Measurements from ENCODE around the gene METTL9.

DNA sequence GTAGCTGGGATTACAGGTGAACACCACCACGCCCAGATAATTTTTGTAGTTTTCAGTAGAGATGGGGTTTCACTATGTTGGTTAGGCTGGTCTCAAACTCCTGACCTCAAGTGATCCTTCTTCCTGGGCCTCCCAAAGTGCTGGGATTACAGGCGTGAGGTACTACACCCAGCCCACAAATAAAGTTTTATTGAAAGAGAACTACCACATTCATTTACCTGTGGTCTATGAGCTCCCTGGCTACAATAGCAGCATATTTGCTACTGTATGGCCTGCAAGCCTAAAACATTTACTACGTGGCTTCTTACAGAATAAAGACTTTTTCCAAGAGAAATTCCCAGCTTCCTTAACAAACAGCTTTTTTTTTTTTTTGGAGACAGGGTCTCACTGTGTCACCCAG, 3.4 kb downstream of the METTL9 start:
- TF ChIP-seq RAD21 (IDR thresholded peaks at IDR 0.05) (no peak), JUND (IDR thresholded peaks at IDR 0.05) (no peak), SP1 (IDR thresholded peaks at IDR 0.05) (no peak), YY1 (IDR thresholded peaks at IDR 0.05) (no peak), EGR1 (IDR thresholded peaks at IDR 0.05; ENCODE audit: low read depth in 2 of 2) (no peak), GABPA (IDR thresholded peaks at IDR 0.05 in 1 of 2, conservative IDR thresholded peaks at IDR 0.05 in 1 of 2) (no peak), TAF1 (conservative IDR thresholded peaks at IDR 0.05) (no peak), RXRA (IDR thresholded peaks at IDR 0.05) (no peak), FOXA1 (IDR thresholded peaks at IDR 0.05) (no peak), HNF4G (IDR thresholded peaks at IDR 0.05) (no peak)
- TF ChIP-seq, protein P1, sequence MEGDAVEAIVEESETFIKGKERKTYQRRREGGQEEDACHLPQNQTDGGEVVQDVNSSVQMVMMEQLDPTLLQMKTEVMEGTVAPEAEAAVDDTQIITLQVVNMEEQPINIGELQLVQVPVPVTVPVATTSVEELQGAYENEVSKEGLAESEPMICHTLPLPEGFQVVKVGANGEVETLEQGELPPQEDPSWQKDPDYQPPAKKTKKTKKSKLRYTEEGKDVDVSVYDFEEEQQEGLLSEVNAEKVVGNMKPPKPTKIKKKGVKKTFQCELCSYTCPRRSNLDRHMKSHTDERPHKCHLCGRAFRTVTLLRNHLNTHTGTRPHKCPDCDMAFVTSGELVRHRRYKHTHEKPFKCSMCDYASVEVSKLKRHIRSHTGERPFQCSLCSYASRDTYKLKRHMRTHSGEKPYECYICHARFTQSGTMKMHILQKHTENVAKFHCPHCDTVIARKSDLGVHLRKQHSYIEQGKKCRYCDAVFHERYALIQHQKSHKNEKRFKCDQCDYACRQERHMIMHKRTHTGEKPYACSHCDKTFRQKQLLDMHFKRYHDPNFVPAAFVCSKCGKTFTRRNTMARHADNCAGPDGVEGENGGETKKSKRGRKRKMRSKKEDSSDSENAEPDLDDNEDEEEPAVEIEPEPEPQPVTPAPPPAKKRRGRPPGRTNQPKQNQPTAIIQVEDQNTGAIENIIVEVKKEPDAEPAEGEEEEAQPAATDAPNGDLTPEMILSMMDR (IDR thresholded peaks at IDR 0.05; ENCODE audit: low read depth, low read length, missing input control): no peak
- TF ChIP-seq, protein P2, sequence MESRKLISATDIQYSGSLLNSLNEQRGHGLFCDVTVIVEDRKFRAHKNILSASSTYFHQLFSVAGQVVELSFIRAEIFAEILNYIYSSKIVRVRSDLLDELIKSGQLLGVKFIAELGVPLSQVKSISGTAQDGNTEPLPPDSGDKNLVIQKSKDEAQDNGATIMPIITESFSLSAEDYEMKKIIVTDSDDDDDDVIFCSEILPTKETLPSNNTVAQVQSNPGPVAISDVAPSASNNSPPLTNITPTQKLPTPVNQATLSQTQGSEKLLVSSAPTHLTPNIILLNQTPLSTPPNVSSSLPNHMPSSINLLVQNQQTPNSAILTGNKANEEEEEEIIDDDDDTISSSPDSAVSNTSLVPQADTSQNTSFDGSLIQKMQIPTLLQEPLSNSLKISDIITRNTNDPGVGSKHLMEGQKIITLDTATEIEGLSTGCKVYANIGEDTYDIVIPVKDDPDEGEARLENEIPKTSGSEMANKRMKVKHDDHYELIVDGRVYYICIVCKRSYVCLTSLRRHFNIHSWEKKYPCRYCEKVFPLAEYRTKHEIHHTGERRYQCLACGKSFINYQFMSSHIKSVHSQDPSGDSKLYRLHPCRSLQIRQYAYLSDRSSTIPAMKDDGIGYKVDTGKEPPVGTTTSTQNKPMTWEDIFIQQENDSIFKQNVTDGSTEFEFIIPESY (IDR thresholded peaks at IDR 0.05): no peak
- TF ChIP-seq, protein P3, sequence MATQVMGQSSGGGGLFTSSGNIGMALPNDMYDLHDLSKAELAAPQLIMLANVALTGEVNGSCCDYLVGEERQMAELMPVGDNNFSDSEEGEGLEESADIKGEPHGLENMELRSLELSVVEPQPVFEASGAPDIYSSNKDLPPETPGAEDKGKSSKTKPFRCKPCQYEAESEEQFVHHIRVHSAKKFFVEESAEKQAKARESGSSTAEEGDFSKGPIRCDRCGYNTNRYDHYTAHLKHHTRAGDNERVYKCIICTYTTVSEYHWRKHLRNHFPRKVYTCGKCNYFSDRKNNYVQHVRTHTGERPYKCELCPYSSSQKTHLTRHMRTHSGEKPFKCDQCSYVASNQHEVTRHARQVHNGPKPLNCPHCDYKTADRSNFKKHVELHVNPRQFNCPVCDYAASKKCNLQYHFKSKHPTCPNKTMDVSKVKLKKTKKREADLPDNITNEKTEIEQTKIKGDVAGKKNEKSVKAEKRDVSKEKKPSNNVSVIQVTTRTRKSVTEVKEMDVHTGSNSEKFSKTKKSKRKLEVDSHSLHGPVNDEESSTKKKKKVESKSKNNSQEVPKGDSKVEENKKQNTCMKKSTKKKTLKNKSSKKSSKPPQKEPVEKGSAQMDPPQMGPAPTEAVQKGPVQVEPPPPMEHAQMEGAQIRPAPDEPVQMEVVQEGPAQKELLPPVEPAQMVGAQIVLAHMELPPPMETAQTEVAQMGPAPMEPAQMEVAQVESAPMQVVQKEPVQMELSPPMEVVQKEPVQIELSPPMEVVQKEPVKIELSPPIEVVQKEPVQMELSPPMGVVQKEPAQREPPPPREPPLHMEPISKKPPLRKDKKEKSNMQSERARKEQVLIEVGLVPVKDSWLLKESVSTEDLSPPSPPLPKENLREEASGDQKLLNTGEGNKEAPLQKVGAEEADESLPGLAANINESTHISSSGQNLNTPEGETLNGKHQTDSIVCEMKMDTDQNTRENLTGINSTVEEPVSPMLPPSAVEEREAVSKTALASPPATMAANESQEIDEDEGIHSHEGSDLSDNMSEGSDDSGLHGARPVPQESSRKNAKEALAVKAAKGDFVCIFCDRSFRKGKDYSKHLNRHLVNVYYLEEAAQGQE (IDR thresholded peaks at IDR 0.05): no peak
- TF ChIP-seq, protein P4, sequence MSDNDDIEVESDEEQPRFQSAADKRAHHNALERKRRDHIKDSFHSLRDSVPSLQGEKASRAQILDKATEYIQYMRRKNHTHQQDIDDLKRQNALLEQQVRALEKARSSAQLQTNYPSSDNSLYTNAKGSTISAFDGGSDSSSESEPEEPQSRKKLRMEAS (IDR thresholded peaks at IDR 0.05): no peak
